PC-3 (cell line): ENCODE results near the gene ETNK2. TPM values are rescaled to one million over a fixed set of nuclear protein-coding genes. Genes with fewer than 3 reads are reported as not detected.

Experiments
- ATAC-seq: fragments of 200-7000 bp; cut with Tn5 transposase; 2 replicates; pipeline ENCODE4 v1.9.1; 2020; ENCODE audit warnings: mild to moderate bottlenecking, moderate library complexity
- BruUV-seq: library from RNA; stranded (reverse); fragments of 400-500 nt; replicated peaks from 2 replicates; lab custom pipeline; 2021; lab: Mats Ljungman, UMichigan
- CTCF ChIA-PET: fragments of 300-600 bp; sonication (Branson Sonifier 250); formaldehyde crosslinking; loops from one replicate; lab custom pipeline; 2022; ENCODE audit warnings: antibody characterized with exemption; lab: Charles Lee
- POLR2A ChIA-PET: fragments of 300-600 bp; sonication (Branson Sonifier 250); formaldehyde crosslinking; loops from one replicate; lab custom pipeline; 2022; ENCODE audit warnings: antibody characterized with exemption; ENCODE audit not compliant: unreplicated experiment; lab: Charles Lee
- DNase-seq: peaks from one replicate; pipeline ENCODE4 v3.0.0-alpha.2; 2015
- H2AFZ ChIP-seq: fragments of 300-600 bp; sonication (generic); 2 replicates; pipeline ENCODE4 v1.6.0; 2016; ENCODE audit warnings: antibody characterized with exemption, low read length
- H3F3A ChIP-seq: fragments of 300-600 bp; sonication (generic); one replicate; pipeline ENCODE4 v1.6.0; 2017; ENCODE audit warnings: antibody characterized with exemption, low read length, control low read depth, mild to moderate bottlenecking; ENCODE audit not compliant: unreplicated experiment
- H3K27ac ChIP-seq: fragments of 300-600 bp; sonication (generic); 2 replicates; pipeline ENCODE4 v1.5.1; 2016; ENCODE audit warnings: mild to moderate bottlenecking, low read length
- H3K27me3 ChIP-seq: fragments of 300-600 bp; sonication (generic); 2 replicates; pipeline ENCODE4 v1.6.1; 2016; ENCODE audit warnings: low read length, mixed read lengths
- H3K36me3 ChIP-seq: fragments of 300-600 bp; sonication (generic); 2 replicates; pipeline ENCODE4 v1.6.1; 2016; ENCODE audit warnings: low read depth, mixed run types, low read length, mixed read lengths
- H3K4me1 ChIP-seq: fragments of 300-600 bp; sonication (generic); 2 replicates; pipeline ENCODE4 v1.5.1; 2016; ENCODE audit warnings: low read length; ENCODE audit not compliant: insufficient read depth
- H3K4me2 ChIP-seq: fragments of 300-600 bp; sonication (generic); 2 replicates; pipeline ENCODE4 v1.6.0; 2016; ENCODE audit warnings: low read length
- H3K4me3 ChIP-seq: fragments of 300-600 bp; sonication (generic); 2 replicates; pipeline ENCODE4 v1.5.1; 2016; ENCODE audit warnings: mild to moderate bottlenecking, low read length, mixed read lengths
- H3K79me2 ChIP-seq: fragments of 300-600 bp; sonication (generic); 2 replicates; pipeline ENCODE4 v1.6.1; 2017; ENCODE audit warnings: low read length, mixed read lengths
- H3K9ac ChIP-seq: fragments of 300-600 bp; sonication (generic); 2 replicates; pipeline ENCODE4 v1.6.0; 2016; ENCODE audit warnings: mild to moderate bottlenecking, low read length
- H3K9me2 ChIP-seq: fragments of 300-600 bp; sonication (generic); replicated peaks from 2 replicates; pipeline ENCODE4 v1.6.1; 2016; ENCODE audit warnings: mixed run types, low read length, mixed read lengths
- H3K9me3 ChIP-seq: fragments of 300-600 bp; sonication (generic); 2 replicates; pipeline ENCODE4 v1.6.1; 2016; ENCODE audit warnings: low read length, mixed read lengths
- H4K20me1 ChIP-seq: fragments of 300-600 bp; sonication (generic); 2 replicates; pipeline ENCODE4 v1.6.1; 2016; ENCODE audit warnings: low read length, mixed read lengths
- CTCF ChIP-seq: fragments of 300-600 bp; sonication (generic); conservative IDR thresholded peaks from 2 replicates; pipeline ENCODE4 v1.5.1; 2017; ENCODE audit warnings: antibody characterized with exemption, low read depth, mild to moderate bottlenecking, low read length
- EZH2 ChIP-seq: fragments of 300-600 bp; sonication (generic); IDR thresholded peaks from one replicate; pipeline ENCODE4 v1.6.1; 2017; ENCODE audit warnings: antibody characterized with exemption, mild to moderate bottlenecking, low read length; ENCODE audit not compliant: unreplicated experiment
- EZH2phosphoT487 ChIP-seq: fragments of 300-600 bp; sonication (generic); IDR thresholded peaks from 2 replicates; pipeline ENCODE4 v1.6.1; 2018; ENCODE audit warnings: mild to moderate bottlenecking, antibody characterized with exemption, low read length, borderline replicate concordance
- intact Hi-C: fragments of 100-400 bp; cut with micrococcal nuclease; formaldehyde crosslinking; loops from 2 replicates; pipeline ENCODE4 v1.9.0; 2023
- total RNA-seq: library from RNA; depleted of rRNA; stranded (reverse); fragments of >200 nt; gene quantifications from 2 replicates; pipeline ENCODE4 v1.2.3, GENCODE V29; 2014

Gene ETNK2
- total RNA-seq, 1 experiment from 2014 or later = 37.1 TPM

- Histone ChIP-seq H3K9me3 (no peaks in the 10 kb centered on the region), H2AFZ (no peak overlapping the region), H3K27me3 (no peaks in the 10 kb centered on the region), H3K9ac (no peak overlapping the region), H4K20me1 (no peaks in the 10 kb centered on the region), H3K4me2 (no peak overlapping the region), H3K4me3 (no peak overlapping the region), H3K36me3 (no peaks in the 10 kb centered on the region), H3K9me2 (no peaks in the 10 kb centered on the region), H3K27ac (no peak overlapping the region), H3K4me1 (peaks cover 14% of the 10 kb centered on the region; the same call in 1 of the 2 replicates), H3K79me2 (no peaks in the 10 kb centered on the region), H3F3A (no peaks in the 10 kb centered on the region)
- DNase-seq (no peak), ATAC-seq (no peak)
- no peak for TF ChIP-seq CTCF
- no peak for TF ChIP-seq EZH2phosphoT487
- no peak for TF ChIP-seq EZH2
- TSS peak; percentile 38 for BruUV-seq
- intact Hi-C loops = no loop called here
- POLR2A ChIA-PET = no interaction called here
- CTCF ChIA-PET = no interaction called here
These were observed 1.9 kb downstream of the ETNK2 start for GRCh38 chr1:204149635-204150565.

- Histone ChIP-seq H3K9me2 (no peaks in the 10 kb centered on the region), H3K79me2 (no peaks in the 10 kb centered on the region), H4K20me1 (no peaks in the 10 kb centered on the region), H3K4me1 (peaks cover 14% of the 10 kb centered on the region; the same call in 1 of the 2 replicates), H3K9ac (no peak overlapping the region), H2AFZ (no peak overlapping the region), H3K4me2 (no peak overlapping the region), H3K4me3 (no peak overlapping the region), H3K36me3 (no peaks in the 10 kb centered on the region), H3K27me3 (no peaks in the 10 kb centered on the region), H3K27ac (no peak overlapping the region), H3F3A (no peaks in the 10 kb centered on the region), H3K9me3 (no peaks in the 10 kb centered on the region)
- BruUV-seq = no TSS peak
- no peak for TF ChIP-seq CTCF
- no peak for TF ChIP-seq EZH2
- TF ChIP-seq EZH2phosphoT487 = no peak
- no peak for ATAC-seq
- intact Hi-C loops = no loop called here
- no peak for DNase-seq
- POLR2A ChIA-PET = no interaction called here
- CTCF ChIA-PET = no interaction called here
These were observed 2.7 kb downstream of the ETNK2 start for GRCh38 chr1:204149107-204149506.
